ENCODE results near the gene PPM1L.
"Not testable (repeated sequence)": the region's sequence is repeated elsewhere in the genome, so short reads cannot be mapped to it uniquely, and the experiment has no call there.

The PPM1L gene

DNA sequence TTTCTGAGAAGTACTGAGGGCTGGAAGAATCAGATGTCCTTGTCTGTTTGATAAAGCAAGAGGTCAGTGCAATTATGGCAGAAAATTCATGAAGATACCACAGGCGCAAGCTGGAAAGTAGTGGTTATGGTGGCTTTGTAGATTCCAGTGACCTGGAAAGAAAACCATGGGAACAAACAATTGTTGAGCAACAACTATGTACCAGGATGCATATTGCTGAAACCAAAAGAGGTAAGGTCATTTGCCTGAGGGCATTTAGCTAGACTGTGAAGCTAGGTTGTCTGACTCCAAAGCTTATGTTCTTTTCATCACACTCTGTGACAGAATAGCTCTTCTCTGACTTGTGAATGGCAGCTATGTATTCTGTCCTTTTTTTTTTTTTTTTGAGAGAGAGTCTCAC, 275.1 kb downstream of the PPM1L start:
- TF ChIP-seq, protein P1, sequence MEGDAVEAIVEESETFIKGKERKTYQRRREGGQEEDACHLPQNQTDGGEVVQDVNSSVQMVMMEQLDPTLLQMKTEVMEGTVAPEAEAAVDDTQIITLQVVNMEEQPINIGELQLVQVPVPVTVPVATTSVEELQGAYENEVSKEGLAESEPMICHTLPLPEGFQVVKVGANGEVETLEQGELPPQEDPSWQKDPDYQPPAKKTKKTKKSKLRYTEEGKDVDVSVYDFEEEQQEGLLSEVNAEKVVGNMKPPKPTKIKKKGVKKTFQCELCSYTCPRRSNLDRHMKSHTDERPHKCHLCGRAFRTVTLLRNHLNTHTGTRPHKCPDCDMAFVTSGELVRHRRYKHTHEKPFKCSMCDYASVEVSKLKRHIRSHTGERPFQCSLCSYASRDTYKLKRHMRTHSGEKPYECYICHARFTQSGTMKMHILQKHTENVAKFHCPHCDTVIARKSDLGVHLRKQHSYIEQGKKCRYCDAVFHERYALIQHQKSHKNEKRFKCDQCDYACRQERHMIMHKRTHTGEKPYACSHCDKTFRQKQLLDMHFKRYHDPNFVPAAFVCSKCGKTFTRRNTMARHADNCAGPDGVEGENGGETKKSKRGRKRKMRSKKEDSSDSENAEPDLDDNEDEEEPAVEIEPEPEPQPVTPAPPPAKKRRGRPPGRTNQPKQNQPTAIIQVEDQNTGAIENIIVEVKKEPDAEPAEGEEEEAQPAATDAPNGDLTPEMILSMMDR (IDR thresholded peaks at IDR 0.05; ENCODE audit: extremely low read depth, insufficient read depth, missing control alignments) = no peak
- in situ Hi-C loops (cut with MboI; ENCODE audit: low pct_unique_long_range_greater_than_20kb, low sequenced_read_pairs, unreplicated experiment) = no loop called here
- no peak for DNase-seq (ENCODE audit: low spot score)

DNA sequence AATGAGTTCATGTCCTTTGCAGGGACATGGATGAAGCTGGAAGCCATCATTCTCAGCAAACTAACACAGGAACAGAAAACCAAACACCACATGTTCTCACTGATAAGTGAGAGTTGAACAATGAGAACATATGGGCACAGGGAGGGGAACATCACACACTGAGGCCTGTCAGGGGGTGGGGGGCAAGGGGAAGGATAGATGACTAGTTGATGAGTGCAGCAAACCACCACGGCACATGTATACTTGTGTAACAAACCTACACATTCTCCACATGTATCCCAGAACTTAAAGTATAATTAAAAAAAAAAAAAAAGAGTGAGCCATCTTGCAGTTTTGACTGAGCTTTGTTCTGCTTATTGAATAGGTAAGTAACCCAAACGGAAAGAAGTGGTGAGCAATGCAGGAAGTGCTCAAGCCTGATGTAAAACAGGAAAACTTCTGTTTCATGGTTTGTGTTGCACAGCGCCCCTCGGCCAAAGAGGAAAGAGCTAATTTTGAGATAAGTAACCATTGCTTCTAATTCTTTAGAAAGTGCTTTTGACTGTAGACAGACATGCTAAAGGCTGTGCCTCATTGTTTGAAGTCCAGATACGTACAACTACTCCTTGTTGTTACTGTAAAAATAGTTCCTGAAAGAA, 279.0 kb downstream of the PPM1L start:
- DNase-seq (ENCODE audit: low spot score); in situ Hi-C loops (cut with MboI; ENCODE audit: low pct_unique_long_range_greater_than_20kb, low sequenced_read_pairs, unreplicated experiment): not testable (repeated sequence)
- TF ChIP-seq, protein P1 (IDR thresholded peaks at IDR 0.05; ENCODE audit: extremely low read depth, insufficient read depth, missing control alignments) = peak; percentile 26

DNA sequence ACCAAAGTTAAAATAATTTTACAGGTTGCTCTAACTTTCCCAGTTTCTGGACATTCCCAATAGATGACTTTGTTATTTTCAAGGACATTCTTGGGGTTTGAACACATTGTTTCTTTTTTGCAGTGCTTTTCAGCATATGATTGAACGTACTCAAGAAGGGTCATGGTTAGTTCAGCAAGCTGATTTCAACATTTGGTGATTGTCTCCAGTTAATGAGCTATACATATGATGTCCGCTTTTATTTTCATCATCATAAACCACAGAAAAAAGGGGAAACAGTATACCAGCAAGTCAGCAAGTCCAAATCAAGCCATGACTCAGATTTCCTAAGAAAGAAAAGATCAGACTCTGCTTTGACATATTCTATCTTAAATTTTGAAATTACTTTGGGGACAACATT, 279.7 kb downstream of the PPM1L start:
- in situ Hi-C loops (cut with MboI; ENCODE audit: low pct_unique_long_range_greater_than_20kb, low sequenced_read_pairs, unreplicated experiment) = no loop called here

DNA sequence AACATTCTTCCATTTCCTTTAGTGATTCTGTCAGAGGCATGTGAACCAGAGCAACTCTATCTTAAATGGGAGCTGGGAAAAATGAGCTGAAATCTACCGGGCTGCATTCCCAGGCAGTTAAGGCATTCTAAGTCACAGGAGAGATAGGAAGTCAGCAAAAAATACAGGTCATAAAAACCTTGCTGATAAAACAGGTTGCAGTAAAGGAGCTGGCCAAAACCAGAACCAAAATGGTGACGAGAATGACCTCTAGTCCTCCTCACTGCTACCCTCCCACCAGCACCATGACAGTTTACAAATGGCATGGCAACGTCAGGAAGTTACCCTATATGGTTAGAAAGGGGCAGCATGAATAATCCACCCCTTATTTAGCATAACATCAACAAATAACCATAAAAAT, 282.7 kb downstream of the PPM1L start:
- DNase-seq (ENCODE audit: low spot score) = no peak
- in situ Hi-C loops (cut with MboI; ENCODE audit: low pct_unique_long_range_greater_than_20kb, low sequenced_read_pairs, unreplicated experiment) = no loop called here

More for the DNA sequence above, 279.7 kb downstream of the PPM1L start:
- TF ChIP-seq, protein P1 (IDR thresholded peaks at IDR 0.05; ENCODE audit: extremely low read depth, insufficient read depth, missing control alignments) = no peak
- DNase-seq (ENCODE audit: low spot score) = no peak

DNA sequence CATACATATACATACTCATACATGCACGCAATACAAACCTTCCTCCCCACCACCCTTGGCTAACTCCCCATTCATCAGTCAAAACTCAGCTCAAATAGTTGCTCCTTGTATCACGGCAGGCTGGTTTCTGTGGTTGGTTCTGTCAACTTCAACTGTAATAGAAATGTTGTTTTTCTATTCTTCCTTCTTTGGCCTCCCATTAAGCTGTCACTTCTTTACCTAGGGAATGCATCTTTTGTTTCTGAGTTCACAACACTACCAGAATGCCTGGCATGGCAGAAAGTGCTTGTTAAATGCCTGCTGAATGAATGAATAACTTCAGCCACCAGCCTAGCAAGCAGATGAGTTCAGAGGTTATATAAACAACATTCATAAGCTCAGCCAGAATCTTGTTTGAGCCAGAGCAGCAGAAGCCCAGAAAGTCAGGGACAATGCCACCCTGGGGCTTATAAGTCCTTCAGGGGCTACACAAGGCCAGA, 286.0 kb downstream of the PPM1L start:
- peak; percentile 42 for DNase-seq (ENCODE audit: low spot score)
- TF ChIP-seq, protein P1 (IDR thresholded peaks at IDR 0.05; ENCODE audit: extremely low read depth, insufficient read depth, missing control alignments) = no peak
- in situ Hi-C loops (cut with MboI; ENCODE audit: low pct_unique_long_range_greater_than_20kb, low sequenced_read_pairs, unreplicated experiment) = no loop called here

More for the DNA sequence above, 282.7 kb downstream of the PPM1L start:
- TF ChIP-seq, protein P1 (IDR thresholded peaks at IDR 0.05; ENCODE audit: extremely low read depth, insufficient read depth, missing control alignments) = no peak

DNA sequence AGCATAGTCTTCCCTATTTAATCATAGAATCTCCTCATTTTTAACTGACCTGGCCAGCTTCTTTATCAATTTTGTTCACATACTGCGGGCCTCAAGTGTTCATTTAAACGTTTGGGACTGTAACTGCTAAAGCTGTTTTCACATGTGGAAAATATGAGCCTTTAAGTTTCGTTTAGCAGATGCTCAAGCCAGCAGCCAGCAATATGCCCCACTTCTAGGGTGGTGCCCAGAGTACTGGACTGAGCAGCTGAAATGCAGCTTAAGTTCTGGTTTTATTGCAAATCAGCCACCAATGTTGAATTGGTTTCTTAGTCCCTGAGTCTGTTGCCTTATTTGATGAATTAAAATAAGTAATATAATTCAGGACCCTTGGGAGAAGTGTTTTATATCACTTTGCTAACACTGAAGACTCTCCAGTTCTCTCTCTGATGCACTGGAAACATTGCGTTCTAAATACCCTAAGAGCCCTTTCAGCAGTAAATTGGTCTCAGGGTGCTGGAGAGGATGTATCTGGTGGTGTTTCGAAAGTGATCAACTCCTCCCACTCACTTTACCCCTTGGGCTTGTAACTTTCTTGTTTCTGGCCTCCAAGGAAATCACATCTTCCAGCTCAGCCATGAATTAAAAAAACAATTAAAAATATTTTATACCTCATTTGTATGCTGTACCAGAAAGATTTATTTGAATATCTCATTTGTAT, 287.5 kb downstream of the PPM1L start:
- peak; percentile 40 for DNase-seq (ENCODE audit: low spot score)
- in situ Hi-C loops (cut with MboI; ENCODE audit: low pct_unique_long_range_greater_than_20kb, low sequenced_read_pairs, unreplicated experiment) = no loop called here
- TF ChIP-seq, protein P1 (IDR thresholded peaks at IDR 0.05; ENCODE audit: extremely low read depth, insufficient read depth, missing control alignments) = no peak
